ENCODE measurements around the gene ETDA. TPM values are rescaled to one million over a fixed set of nuclear protein-coding genes. Genes with fewer than 3 reads are reported as not detected.
"Not testable (repeated sequence)": the region's sequence is repeated elsewhere in the genome, so short reads cannot be mapped to it uniquely, and the experiment has no call there.

Gene ETDA
- total RNA-seq: not detected

DNA sequence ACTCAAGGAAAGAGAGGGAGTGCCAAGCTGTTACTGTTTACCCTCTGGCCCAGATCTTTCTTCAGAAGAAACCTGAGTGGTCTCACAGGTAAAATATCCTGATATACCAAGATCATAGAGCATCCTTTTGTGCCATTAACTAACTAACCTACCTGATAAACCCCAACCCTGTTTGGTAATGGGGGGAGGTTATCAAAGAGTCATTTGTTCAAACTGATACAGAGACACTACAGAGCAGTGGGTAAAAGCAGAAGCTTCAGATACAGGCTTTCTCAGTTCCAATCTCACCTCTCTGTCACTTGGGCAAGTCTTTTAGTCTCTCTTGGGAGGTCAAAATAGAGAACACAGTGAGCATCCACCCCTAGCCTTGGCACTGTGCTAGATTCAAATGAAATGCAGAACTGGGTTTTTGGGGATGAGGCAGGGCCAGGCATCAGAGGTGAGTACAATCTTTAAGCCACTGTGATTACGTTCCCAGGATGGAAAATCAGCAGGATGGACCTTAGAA, at the start of gene ETDA:
Gene ETDA (plus strand): TSS at position 51 of the 508 bp plus-strand sequence. CDS start 1,216 bp downstream, outside the sequence.
- ATAC-seq (ENCODE audit: insufficient number of reproducible peaks, low FRiP score, low read depth); H3K9me3 ChIP-seq; H3K4me3 ChIP-seq; DNase-seq (ENCODE audit: low spot score); H3K36me3 ChIP-seq; H3K27ac ChIP-seq; H3K4me1 ChIP-seq (ENCODE audit: control insufficient read depth in 1 of 2, low read depth in 2 of 2); H3K27me3 ChIP-seq (replicated peaks; ENCODE audit: insufficient read depth): not testable (repeated sequence)

DNA sequence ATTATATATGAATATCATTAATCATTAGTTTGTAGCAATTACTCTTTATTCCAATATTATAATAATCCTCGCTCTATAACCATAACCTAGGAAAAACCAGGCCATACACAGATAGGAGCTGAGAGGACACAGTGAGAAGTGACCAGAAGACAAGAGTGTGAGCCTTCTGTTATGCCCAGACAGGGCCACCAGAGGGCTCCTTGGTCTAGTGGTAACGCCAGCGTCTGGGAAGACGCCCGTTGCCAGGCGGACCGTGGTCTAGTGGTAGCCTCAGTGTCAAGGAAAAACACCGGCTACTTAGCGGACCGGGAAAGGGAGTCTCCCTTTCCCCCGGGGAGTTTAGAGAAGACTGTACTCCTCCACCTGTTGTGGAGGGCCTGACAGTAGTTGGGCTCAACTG, 45.4 kb upstream of the ETDA start:
- H3K36me3 ChIP-seq; H3K9me3 ChIP-seq; DNase-seq (ENCODE audit: low spot score); H3K27me3 ChIP-seq (replicated peaks; ENCODE audit: insufficient read depth); ATAC-seq (ENCODE audit: insufficient number of reproducible peaks, low FRiP score, low read depth); H3K4me1 ChIP-seq (ENCODE audit: control insufficient read depth in 1 of 2, low read depth in 2 of 2); H3K4me3 ChIP-seq; H3K27ac ChIP-seq: not testable (repeated sequence)

DNA sequence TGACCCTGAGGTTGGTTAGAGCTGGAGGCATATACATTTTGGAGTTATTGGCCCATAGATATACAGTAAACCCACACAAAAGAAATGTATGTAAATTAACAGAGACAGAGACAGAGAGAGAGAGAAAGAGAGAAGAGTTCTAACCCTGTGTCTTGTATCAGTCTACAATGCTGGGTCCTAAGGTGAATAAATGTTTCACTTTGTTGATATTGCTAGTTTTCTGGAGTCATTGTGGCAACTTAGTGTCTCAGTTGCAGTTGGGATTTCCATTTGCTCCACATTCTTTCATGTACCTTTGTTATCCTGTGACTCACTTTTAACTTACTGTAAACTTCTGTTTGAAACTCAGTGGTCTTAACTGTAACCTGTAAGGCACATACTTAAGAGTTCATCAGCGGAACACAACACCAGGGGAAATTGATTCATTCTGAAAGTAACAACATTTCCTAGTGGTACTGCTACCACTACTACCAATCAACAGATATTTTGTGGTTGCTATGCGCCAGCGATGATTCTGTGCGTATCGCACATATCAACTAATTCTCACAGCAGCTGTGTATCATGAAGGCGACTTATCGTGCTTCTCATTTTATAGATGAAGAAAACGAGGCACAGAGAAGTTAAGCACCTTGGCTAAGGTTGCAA, 38.5 kb upstream of the ETDA start:
- Histone ChIP-seq H3K27ac (no peak overlapping the region), H3K4me3 (no peak overlapping the region), H3K9me3 (no peaks in the 10 kb centered on the region), H3K27me3 (replicated peaks; ENCODE audit: insufficient read depth) (no peaks in the 10 kb centered on the region), H3K36me3 (no peaks in the 10 kb centered on the region), H3K4me1 (ENCODE audit: control insufficient read depth in 1 of 2, low read depth in 2 of 2) (no peaks in the 10 kb centered on the region)
- TF ChIP-seq, protein P1, sequence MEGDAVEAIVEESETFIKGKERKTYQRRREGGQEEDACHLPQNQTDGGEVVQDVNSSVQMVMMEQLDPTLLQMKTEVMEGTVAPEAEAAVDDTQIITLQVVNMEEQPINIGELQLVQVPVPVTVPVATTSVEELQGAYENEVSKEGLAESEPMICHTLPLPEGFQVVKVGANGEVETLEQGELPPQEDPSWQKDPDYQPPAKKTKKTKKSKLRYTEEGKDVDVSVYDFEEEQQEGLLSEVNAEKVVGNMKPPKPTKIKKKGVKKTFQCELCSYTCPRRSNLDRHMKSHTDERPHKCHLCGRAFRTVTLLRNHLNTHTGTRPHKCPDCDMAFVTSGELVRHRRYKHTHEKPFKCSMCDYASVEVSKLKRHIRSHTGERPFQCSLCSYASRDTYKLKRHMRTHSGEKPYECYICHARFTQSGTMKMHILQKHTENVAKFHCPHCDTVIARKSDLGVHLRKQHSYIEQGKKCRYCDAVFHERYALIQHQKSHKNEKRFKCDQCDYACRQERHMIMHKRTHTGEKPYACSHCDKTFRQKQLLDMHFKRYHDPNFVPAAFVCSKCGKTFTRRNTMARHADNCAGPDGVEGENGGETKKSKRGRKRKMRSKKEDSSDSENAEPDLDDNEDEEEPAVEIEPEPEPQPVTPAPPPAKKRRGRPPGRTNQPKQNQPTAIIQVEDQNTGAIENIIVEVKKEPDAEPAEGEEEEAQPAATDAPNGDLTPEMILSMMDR (IDR thresholded peaks at IDR 0.05): no peak
- no peak for DNase-seq (ENCODE audit: low spot score)
- ATAC-seq (ENCODE audit: insufficient number of reproducible peaks, low FRiP score, low read depth): no peak

DNA sequence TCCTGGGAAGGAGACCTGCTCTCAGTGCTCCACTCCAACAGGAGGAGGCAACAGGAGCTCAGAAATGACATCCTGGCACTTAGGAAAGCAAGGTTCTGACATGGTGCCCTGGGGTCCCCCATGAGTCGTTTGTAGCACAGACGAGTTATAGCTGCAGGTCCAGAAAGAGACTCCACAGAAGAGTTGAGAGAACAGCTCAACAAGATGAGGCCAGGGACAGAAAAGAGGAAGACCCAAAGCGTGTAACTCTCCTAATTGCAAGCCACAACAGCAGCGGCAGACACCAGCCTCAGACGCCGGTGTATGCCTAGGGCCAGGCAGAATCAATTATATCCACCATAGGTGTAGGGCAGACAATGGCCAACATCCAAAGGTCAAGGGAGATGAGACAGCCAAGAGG, 5.9 kb upstream of the ETDA start:
- not testable (repeated sequence) for H3K27ac ChIP-seq; H3K4me1 ChIP-seq (ENCODE audit: control insufficient read depth in 1 of 2, low read depth in 2 of 2); ATAC-seq (ENCODE audit: insufficient number of reproducible peaks, low FRiP score, low read depth); DNase-seq (ENCODE audit: low spot score); H3K4me3 ChIP-seq; H3K9me3 ChIP-seq; H3K27me3 ChIP-seq (replicated peaks; ENCODE audit: insufficient read depth); H3K36me3 ChIP-seq

DNA sequence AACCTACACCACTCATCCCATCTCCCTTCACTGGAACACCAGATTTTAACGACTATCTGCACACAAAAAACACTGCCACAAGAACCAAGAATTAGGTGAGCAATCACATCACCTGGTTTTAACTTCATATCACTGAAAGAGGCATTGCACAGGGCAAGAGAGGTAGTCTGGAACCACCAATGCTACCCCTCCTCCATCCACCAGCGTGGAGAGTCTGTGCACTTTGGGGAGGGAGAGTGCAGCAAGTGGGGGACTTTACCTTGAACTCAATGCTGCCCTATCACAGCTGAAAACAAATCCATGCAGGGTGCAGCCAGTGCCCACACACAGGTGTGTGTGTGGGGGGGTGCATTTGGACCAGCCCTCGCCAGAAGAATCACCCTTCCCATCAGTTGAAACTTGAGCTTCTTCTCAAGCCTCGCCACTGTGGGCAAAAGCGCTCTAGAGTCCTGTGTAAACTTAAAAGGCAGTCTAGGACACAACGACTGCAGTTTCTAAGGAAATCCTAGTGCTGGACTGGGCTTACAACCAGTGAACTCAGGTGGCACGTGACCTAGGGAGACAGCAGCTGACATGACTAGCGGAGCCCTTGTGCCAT, 4.3 kb downstream of the ETDA start:
- not testable (repeated sequence) for H3K4me1 ChIP-seq (ENCODE audit: control insufficient read depth in 1 of 2, low read depth in 2 of 2); H3K27ac ChIP-seq; H3K36me3 ChIP-seq; ATAC-seq (ENCODE audit: insufficient number of reproducible peaks, low FRiP score, low read depth); H3K4me3 ChIP-seq; H3K27me3 ChIP-seq (replicated peaks; ENCODE audit: insufficient read depth); H3K9me3 ChIP-seq; DNase-seq (ENCODE audit: low spot score)

DNA sequence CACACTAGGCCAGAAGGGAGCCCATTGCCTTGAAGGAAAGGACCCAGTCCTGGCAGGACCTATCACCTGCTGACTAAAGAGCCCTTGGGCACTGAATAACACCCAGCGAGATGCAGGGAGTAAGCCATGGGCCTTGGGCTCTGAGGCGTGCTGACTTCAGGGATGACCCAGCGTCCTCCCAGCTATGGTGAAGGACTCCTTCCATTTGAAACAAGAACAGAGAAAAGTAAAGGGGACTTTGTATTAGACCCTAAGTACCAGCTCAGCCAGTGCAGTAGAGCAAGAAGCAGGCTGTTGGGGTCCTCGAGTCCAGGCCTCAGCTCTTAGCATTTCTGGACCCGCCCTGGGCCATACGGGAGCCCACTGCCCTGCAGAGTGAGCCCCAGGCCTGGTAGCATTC, 5.1 kb downstream of the ETDA start:
- Histone ChIP-seq H3K4me1 (ENCODE audit: control insufficient read depth in 1 of 2, low read depth in 2 of 2) (no peaks in the 10 kb centered on the region), H3K27ac (no peak overlapping the region), H3K9me3 (no peaks in the 10 kb centered on the region), H3K4me3 (no peak overlapping the region), H3K27me3 (replicated peaks; ENCODE audit: insufficient read depth) (no peaks in the 10 kb centered on the region), H3K36me3 (no peaks in the 10 kb centered on the region)
- ATAC-seq (ENCODE audit: insufficient number of reproducible peaks, low FRiP score, low read depth) (no peak), DNase-seq (ENCODE audit: low spot score) (no peak)
- TF ChIP-seq, protein P1 (IDR thresholded peaks at IDR 0.05): no peak

DNA sequence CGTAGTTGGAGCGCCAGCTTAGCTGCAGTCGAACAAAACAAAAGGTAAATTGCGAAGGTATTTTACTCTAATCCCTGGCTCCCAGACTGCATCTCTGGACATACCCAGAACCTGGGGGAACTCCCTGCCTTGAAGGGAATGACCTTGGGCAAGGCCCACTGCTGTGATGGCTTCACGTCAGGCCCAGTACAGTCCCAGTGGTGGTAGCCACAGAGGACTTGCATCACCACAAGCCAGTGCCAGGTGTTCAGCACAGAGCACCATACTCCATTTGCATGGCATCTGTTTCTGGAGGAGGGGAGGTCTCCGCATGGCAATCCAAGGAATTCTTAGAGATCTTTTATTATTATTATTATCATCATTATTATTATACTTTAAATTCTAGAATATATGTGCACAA, 5.6 kb downstream of the ETDA start:
- no peaks in the 10 kb centered on the region for H3K36me3 ChIP-seq
- no peak for ATAC-seq (ENCODE audit: insufficient number of reproducible peaks, low FRiP score, low read depth)
- no peak overlapping the region for H3K27ac ChIP-seq
- no peak overlapping the region for H3K4me3 ChIP-seq
- H3K9me3 ChIP-seq: no peaks in the 10 kb centered on the region
- H3K27me3 ChIP-seq (replicated peaks; ENCODE audit: insufficient read depth): no peaks in the 10 kb centered on the region
- no peak for DNase-seq (ENCODE audit: low spot score)
- TF ChIP-seq, protein P1 (IDR thresholded peaks at IDR 0.05): no peak
- H3K4me1 ChIP-seq (ENCODE audit: control insufficient read depth in 1 of 2, low read depth in 2 of 2): no peaks in the 10 kb centered on the region

DNA sequence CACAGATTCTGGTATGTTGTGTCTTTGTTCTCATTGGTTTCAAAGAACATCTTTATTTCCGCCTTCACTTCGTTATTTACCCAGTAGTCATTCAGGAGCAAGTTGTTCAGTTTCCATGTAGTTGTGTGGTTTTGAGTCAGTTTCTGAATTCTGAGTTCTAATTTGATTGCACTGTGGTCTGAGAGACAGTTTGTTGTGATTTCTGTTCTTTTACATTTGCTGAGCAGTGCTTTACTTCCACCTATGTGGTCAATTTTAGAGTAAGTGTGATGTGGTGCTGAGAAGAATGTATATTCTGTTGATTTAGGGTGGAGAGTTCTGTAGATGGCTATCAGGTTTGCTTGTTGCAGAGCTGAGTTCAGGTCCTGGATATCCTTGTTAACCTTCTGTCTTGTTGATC, 9.1 kb downstream of the ETDA start:
- not testable (repeated sequence) for H3K27me3 ChIP-seq (replicated peaks; ENCODE audit: insufficient read depth); H3K4me1 ChIP-seq (ENCODE audit: control insufficient read depth in 1 of 2, low read depth in 2 of 2); H3K27ac ChIP-seq; ATAC-seq (ENCODE audit: insufficient number of reproducible peaks, low FRiP score, low read depth); DNase-seq (ENCODE audit: low spot score); H3K4me3 ChIP-seq; H3K36me3 ChIP-seq; H3K9me3 ChIP-seq

DNA sequence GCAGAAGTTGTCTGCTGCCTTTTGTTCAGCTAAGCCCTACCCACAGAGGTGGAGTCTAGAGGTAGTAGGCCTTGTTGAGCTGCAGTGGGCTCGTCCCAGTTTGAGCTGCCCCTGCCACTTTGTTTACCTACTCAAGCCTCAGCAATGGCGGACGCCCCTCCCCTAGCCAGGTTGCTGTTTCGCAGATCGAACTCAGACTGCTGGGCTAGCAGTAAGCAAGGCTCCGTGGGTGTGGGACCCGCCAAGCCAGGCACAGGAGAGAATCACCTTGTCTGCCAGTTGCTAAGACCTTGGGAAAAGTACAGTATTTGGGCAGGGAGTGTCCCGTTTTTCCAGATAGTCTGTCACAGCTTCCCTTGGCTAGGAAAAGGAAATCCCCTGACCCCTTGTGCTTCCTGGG, 11.5 kb downstream of the ETDA start:
- not testable (repeated sequence) for DNase-seq (ENCODE audit: low spot score); H3K27me3 ChIP-seq (replicated peaks; ENCODE audit: insufficient read depth); H3K36me3 ChIP-seq; H3K4me3 ChIP-seq; H3K27ac ChIP-seq; ATAC-seq (ENCODE audit: insufficient number of reproducible peaks, low FRiP score, low read depth); H3K9me3 ChIP-seq; H3K4me1 ChIP-seq (ENCODE audit: control insufficient read depth in 1 of 2, low read depth in 2 of 2)

All from thoracic aorta (tissue), 2 donors.